Mesendoderm (in vitro differentiated cells): ENCODE results near the gene SPZ1.
"Not testable (repeated sequence)": the region's sequence is repeated elsewhere in the genome, so short reads cannot be mapped to it uniquely, and the experiment has no call there.

Experiments
- DNase-seq: peaks from one replicate; pipeline ENCODE4 v3.0.0; 2013
- H2AK5ac ChIP-seq: 2 replicates; pipeline ENCODE4 v1.6.1; 2013; ENCODE audit warnings: low read length, inconsistent platforms
- H2BK120ac ChIP-seq: 2 replicates; pipeline ENCODE4 v1.6.1; 2013; ENCODE audit warnings: low read depth, mild to moderate bottlenecking, low read length, moderate library complexity, mixed read lengths
- H2BK15ac ChIP-seq: replicated peaks from 2 replicates; pipeline ENCODE4 v1.6.1; 2013; ENCODE audit warnings: low read depth, mild to moderate bottlenecking, moderate library complexity
- H2BK5ac ChIP-seq: 2 replicates; pipeline ENCODE4 v1.6.1; 2013; ENCODE audit warnings: low read length, inconsistent platforms
- H3K18ac ChIP-seq: 2 replicates; pipeline ENCODE4 v1.6.1; 2013; ENCODE audit warnings: mild to moderate bottlenecking, low read length, mixed read lengths
- H3K23ac ChIP-seq: one replicate; pipeline ENCODE4 v1.6.1; 2013; ENCODE audit warnings: low read length
- H3K27ac ChIP-seq: 2 replicates; pipeline ENCODE4 v1.5.1; 2013; ENCODE audit warnings: low read depth, mild to moderate bottlenecking, inconsistent platforms, low read length, moderate library complexity
- H3K27me3 ChIP-seq: 2 replicates; pipeline ENCODE4 v1.6.1; 2013; ENCODE audit warnings: low read length, control low read depth, mild to moderate bottlenecking, inconsistent platforms; ENCODE audit not compliant: insufficient read depth, poor library complexity
- H3K36me3 ChIP-seq: 2 replicates; pipeline ENCODE4 v1.6.1; 2013; ENCODE audit warnings: low read length, inconsistent platforms; ENCODE audit not compliant: control insufficient read depth, insufficient read depth
- H3K4ac ChIP-seq: one replicate; pipeline ENCODE4 v1.6.1; 2013; ENCODE audit warnings: low read depth, mild to moderate bottlenecking, low read length, moderate library complexity
- H3K4me1 ChIP-seq: 2 replicates; pipeline ENCODE4 v1.6.1; 2013; ENCODE audit warnings: low read depth, low read length, inconsistent platforms; ENCODE audit not compliant: control insufficient read depth
- H3K4me2 ChIP-seq: 2 replicates; pipeline ENCODE4 v1.6.1; 2013; ENCODE audit warnings: low read length
- H3K4me3 ChIP-seq: 2 replicates; pipeline ENCODE4 v1.5.1; 2013; ENCODE audit warnings: mild to moderate bottlenecking, low read length
- H3K56ac ChIP-seq: one replicate; pipeline ENCODE4 v1.6.1; 2013; ENCODE audit warnings: low read length
- H3K79me1 ChIP-seq: 2 replicates; pipeline ENCODE4 v1.6.1; 2013; ENCODE audit warnings: low read length, inconsistent platforms
- H3K79me2 ChIP-seq: 2 replicates; pipeline ENCODE4 v1.6.1; 2013; ENCODE audit warnings: mild to moderate bottlenecking, low read length; ENCODE audit not compliant: control insufficient read depth, insufficient read depth
- H3K9ac ChIP-seq: 2 replicates; pipeline ENCODE4 v1.6.1; 2013; ENCODE audit warnings: low read length, inconsistent platforms
- H4K5ac ChIP-seq: one replicate; pipeline ENCODE4 v1.6.1; 2013; ENCODE audit warnings: low read length
- H4K8ac ChIP-seq: one replicate; pipeline ENCODE4 v1.6.1; 2013; ENCODE audit warnings: low read depth, mild to moderate bottlenecking, control low read depth, low read length, moderate library complexity
- WGBS: extraction: QIAGEN DNeasy Blood & Tissue Kit; methylation state at CpG from one replicate; pipeline ENCODE4 v1.1.7; 2013; ENCODE audit warnings: low lambda C conversion rate, missing lambda C conversion rate; ENCODE audit not compliant: insufficient coverage; ENCODE audit errors: extremely low coverage; 5-methylcytosine and 5-hydroxymethylcytosine counted together

SPZ1 gene

GRCh38 chr5:80299601-80300000, 20.2 kb upstream of the SPZ1 start:
- no peak overlapping the region for H2BK15ac ChIP-seq
- H3K27ac ChIP-seq, result no peak overlapping the region
- WGBS, result no CpG with 5 or more reads among the region's 8 CpGs
- no peak overlapping the region for H2BK120ac ChIP-seq
- no peak overlapping the region for H4K8ac ChIP-seq
- H3K4me3 ChIP-seq, result no peak overlapping the region
- no peak overlapping the region for H2AK5ac ChIP-seq
- no peak overlapping the region for H2BK5ac ChIP-seq
- no peak overlapping the region for H3K4ac ChIP-seq
- no peaks in the 10 kb centered on the region for H3K36me3 ChIP-seq
- H3K79me2 ChIP-seq, result no peaks in the 10 kb centered on the region
- H3K27me3 ChIP-seq, result no peaks in the 10 kb centered on the region
- H3K4me2 ChIP-seq, result no peak overlapping the region
- H3K79me1 ChIP-seq, result no peaks in the 10 kb centered on the region
- no peak overlapping the region for H3K9ac ChIP-seq
- H4K5ac ChIP-seq, result no peak overlapping the region
- H3K23ac ChIP-seq, result no peak overlapping the region
- H3K4me1 ChIP-seq, result no peaks in the 10 kb centered on the region
- no peak overlapping the region for H3K18ac ChIP-seq
- DNase-seq, result no peak
- H3K56ac ChIP-seq, result no peak overlapping the region

GRCh38 chr5:80300125-80300524, 19.7 kb upstream of the SPZ1 start:
- no peak overlapping the region for H4K8ac ChIP-seq
- H3K18ac ChIP-seq, result no peak overlapping the region
- H3K79me2 ChIP-seq, result no peaks in the 10 kb centered on the region
- no peak overlapping the region for H3K9ac ChIP-seq
- H2AK5ac ChIP-seq, result no peak overlapping the region
- H3K36me3 ChIP-seq, result no peaks in the 10 kb centered on the region
- H3K23ac ChIP-seq, result no peak overlapping the region
- no peaks in the 10 kb centered on the region for H3K4me1 ChIP-seq
- no peak for DNase-seq
- no peak overlapping the region for H2BK5ac ChIP-seq
- no peaks in the 10 kb centered on the region for H3K27me3 ChIP-seq
- no peak overlapping the region for H3K4ac ChIP-seq
- no peak overlapping the region for H2BK15ac ChIP-seq
- no peak overlapping the region for H2BK120ac ChIP-seq
- H3K27ac ChIP-seq, result no peak overlapping the region
- no peak overlapping the region for H4K5ac ChIP-seq
- no peak overlapping the region for H3K4me3 ChIP-seq
- no peaks in the 10 kb centered on the region for H3K79me1 ChIP-seq
- H3K56ac ChIP-seq, result no peak overlapping the region
- no CpG with 5 or more reads among the region's 8 CpGs for WGBS
- H3K4me2 ChIP-seq, result no peak overlapping the region

- WGBS, result no CpG with 5 or more reads among the region's 27 CpGs
- H4K8ac ChIP-seq, H3K4me3 ChIP-seq, H3K56ac ChIP-seq, H3K23ac ChIP-seq, H3K27ac ChIP-seq, H3K79me1 ChIP-seq, H3K4me2 ChIP-seq, H2AK5ac ChIP-seq, H3K18ac ChIP-seq, H2BK120ac ChIP-seq, H3K4me1 ChIP-seq, H4K5ac ChIP-seq, H2BK15ac ChIP-seq, H2BK5ac ChIP-seq, H3K4ac ChIP-seq, H3K9ac ChIP-seq, H3K36me3 ChIP-seq, DNase-seq, H3K79me2 ChIP-seq, H3K27me3 ChIP-seq: not testable (repeated sequence)
Measured at GRCh38 chr5:80300796-80301195, 19.0 kb upstream of the SPZ1 start.

- not testable (repeated sequence) for H3K18ac ChIP-seq, H2AK5ac ChIP-seq, H4K5ac ChIP-seq, H3K23ac ChIP-seq, H3K27me3 ChIP-seq, H3K56ac ChIP-seq, H3K4me1 ChIP-seq, H3K9ac ChIP-seq, H3K36me3 ChIP-seq, DNase-seq, H4K8ac ChIP-seq, H3K4ac ChIP-seq, H2BK5ac ChIP-seq, H3K27ac ChIP-seq, H3K79me1 ChIP-seq, H2BK120ac ChIP-seq, H2BK15ac ChIP-seq, H3K4me3 ChIP-seq, H3K4me2 ChIP-seq, H3K79me2 ChIP-seq
- no CpG with 5 or more reads among the region's 34 CpGs for WGBS
Measured at GRCh38 chr5:80301342-80301741, 18.5 kb upstream of the SPZ1 start.

GRCh38 chr5:80302636-80303035, 17.2 kb upstream of the SPZ1 start:
- Histone ChIP-seq H3K27me3 (no peaks in the 10 kb centered on the region), H3K4me2 (no peak overlapping the region), H3K56ac (no peak overlapping the region), H3K27ac (no peak overlapping the region), H3K18ac (no peak overlapping the region), H2BK120ac (no peak overlapping the region), H3K9ac (no peak overlapping the region), H3K36me3 (no peaks in the 10 kb centered on the region), H3K4ac (no peak overlapping the region), H2BK5ac (no peak overlapping the region), H2BK15ac (no peak overlapping the region), H4K5ac (no peak overlapping the region), H3K79me1 (no peaks in the 10 kb centered on the region), H3K4me1 (no peaks in the 10 kb centered on the region), H3K4me3 (no peak overlapping the region), H2AK5ac (no peak overlapping the region), H3K79me2 (no peaks in the 10 kb centered on the region), H4K8ac (no peak overlapping the region), H3K23ac (no peak overlapping the region)
- no CpG with 5 or more reads among the region's 11 CpGs for WGBS
- no peak for DNase-seq

- no peak overlapping the region for H2BK5ac ChIP-seq
- no peaks in the 10 kb centered on the region for H3K79me2 ChIP-seq
- no peak overlapping the region for H2BK15ac ChIP-seq
- H3K4me2 ChIP-seq, result no peak overlapping the region
- H4K5ac ChIP-seq, result no peak overlapping the region
- H2AK5ac ChIP-seq, result no peak overlapping the region
- H3K36me3 ChIP-seq, result no peaks in the 10 kb centered on the region
- no peak overlapping the region for H3K18ac ChIP-seq
- no peak overlapping the region for H2BK120ac ChIP-seq
- H3K9ac ChIP-seq, result no peak overlapping the region
- no CpG with 5 or more reads among the region's 11 CpGs for WGBS
- no peak overlapping the region for H3K23ac ChIP-seq
- no peak overlapping the region for H4K8ac ChIP-seq
- no peak overlapping the region for H3K4ac ChIP-seq
- H3K56ac ChIP-seq, result no peak overlapping the region
- H3K79me1 ChIP-seq, result no peaks in the 10 kb centered on the region
- no peak overlapping the region for H3K4me3 ChIP-seq
- H3K4me1 ChIP-seq, result no peaks in the 10 kb centered on the region
- no peak overlapping the region for H3K27ac ChIP-seq
- no peaks in the 10 kb centered on the region for H3K27me3 ChIP-seq
- peak; percentile 6 for DNase-seq
Measured at GRCh38 chr5:80308526-80308925, 11.3 kb upstream of the SPZ1 start.
